HG02943 (cell line): ENCODE data around the gene SLC6A19.

Experiments
- ATAC-seq: cut with Tn5 transposase; IDR thresholded peaks from one replicate; pipeline ENCODE4 v1.9.1; 2021; ENCODE audit warnings: mild to moderate bottlenecking, low read depth, moderate library complexity; ENCODE audit not compliant: unreplicated experiment

SLC6A19 gene

DNA sequence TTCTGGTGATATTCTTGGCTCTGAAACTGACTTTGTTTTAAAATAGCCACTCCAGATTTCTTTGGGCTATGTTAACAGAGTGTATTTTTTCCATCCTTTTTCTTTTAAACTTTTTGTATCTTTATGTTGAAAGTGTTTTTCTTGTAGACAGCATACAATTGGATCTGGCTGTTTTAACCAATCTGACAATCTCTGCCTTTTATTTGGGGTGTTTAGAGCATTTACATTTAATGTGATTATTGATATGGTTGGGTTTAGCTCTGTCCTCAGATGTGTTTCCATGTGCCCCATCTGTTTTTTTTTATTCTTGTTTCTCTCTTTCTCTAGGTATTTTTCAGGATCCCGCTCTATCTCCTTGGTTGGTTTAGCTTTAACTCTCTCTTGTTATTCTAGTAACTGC lies 34.4 kb downstream of the SLC6A19 start:
- no peak for ATAC-seq

DNA sequence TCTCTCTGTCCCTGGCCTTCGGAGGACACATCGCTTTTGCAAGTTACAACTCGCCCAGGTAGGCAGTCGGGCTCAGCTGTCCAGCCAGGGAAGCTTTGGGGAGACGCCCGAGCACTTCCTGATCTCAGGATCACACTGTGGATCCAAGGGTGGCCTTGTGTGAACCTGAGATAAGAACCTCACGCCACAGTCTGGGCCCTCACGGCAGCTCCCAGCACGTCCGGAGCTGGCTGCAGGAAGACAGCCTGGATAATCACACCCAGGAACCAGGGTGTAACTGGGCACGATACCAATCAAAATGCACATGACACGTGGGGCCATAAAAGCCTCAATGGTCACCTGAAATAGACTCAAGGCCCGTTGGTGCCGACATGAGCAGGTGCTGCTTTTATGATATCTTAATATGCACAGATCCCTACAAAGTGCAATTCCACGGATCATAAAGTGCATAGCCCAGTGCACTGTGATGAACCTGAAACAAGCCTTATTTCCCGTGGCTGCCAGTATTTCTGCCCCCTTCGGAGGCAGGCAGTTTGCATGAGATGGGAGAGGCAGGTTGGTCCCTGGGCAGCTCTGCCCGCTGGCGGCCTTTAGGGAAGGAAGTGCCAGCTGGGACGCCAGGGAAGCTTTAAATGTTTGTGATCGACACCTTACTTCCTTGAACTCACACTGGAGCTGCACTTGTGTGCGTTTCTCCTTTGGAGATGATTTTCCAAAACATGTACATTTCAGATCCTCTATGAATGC lies 38.3 kb downstream of the SLC6A19 start:
- no peak for ATAC-seq

DNA sequence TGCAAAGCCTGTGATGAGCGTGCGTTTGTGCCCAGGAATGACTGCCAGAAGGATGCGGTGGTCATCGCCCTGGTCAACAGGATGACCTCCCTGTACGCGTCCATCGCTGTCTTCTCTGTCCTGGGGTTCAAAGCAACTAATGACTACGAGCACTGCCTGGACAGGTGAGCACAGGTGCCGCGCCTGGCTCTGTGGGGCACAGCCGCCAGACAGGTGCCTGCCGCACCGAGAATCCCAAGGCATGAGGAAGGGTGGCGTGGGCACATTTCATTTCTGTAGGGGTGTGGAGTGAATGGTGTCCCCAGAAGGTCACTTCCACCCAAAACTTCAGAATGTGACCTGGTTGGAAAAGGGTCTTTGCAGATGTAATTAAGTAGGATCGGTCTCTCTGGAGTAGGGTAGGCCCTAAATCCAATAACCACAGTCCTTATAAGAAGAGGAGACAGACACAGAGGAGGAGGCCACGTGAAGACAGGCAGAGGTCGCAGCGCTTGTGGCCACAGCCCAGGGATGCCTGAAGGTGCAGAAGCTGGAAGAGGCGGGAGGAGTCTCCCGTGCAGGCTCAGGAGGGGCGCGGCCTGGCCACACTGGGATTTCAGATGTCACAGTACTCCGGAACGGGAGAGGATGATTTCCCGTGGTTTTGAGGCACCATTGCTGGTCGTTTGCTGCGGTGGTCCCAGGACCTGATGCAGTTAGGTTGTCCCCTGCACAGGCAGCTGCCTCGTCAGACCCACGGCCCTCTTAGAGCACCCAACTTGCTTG lies 39.3 kb downstream of the SLC6A19 start:
- ATAC-seq, result no peak

DNA sequence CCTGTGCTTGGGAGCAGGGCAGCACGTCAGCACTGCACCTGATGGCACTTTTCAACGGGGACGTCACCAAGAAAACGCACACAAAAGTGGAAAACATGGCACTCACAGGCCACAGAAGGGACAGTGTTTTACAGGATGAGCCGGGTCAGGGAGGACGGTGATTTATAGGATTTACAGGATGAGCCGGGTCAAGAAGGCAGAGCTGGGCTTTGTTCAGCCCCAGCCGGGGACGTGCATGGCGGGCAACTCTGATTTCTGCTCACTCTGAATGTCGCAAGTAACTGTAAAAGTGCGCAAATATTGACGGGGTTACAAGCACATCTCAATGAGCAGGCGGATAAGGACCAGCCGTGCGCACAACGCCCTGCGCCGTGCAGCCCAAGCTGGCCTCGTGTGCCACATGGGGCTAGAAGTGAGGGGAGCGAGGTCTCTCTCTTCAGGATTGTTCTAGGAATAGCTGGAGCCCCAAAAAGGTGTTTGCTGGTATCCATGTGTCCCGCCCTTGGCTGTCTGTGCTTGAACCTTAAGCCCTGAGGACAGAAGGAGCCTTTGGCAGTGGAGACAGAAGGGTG lies 40.2 kb downstream of the SLC6A19 start:
- no peak for ATAC-seq

DNA sequence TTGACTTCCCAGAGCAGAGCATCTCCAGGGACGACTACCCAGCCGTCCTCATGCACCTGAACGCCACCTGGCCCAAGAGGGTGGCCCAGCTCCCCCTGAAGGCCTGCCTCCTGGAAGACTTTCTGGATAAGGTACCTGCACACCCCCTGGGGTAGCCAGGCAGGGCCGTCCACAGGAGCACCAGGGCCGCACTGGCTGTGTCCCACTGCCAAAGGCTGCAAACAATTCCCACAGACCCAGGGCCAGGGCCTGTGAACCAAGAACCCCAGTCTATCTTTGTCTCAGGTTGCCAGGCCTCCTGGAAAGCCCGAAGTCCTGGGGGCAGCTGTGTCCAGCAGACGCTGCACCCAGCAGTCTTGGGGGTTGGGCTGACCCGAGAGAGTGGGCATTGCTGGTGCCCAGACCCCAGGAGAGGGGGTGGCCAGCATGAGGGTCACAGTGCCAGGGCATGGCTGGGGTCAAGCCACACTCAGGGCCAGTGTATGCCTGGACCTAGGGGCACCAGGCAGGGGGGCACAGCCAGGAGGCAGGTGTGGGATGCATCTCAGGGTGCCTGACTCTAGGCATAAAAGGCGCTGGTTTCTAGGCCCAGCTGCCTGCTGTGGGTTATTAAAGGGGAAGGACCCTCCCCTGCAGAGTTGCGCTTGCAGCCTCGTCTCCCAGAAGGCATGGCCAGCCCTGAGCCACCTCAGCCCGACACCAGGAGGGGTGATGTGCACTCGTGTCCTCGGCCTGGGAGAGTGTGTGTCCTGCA lies 41.5 kb downstream of the SLC6A19 start:
- ATAC-seq, result no peak

DNA sequence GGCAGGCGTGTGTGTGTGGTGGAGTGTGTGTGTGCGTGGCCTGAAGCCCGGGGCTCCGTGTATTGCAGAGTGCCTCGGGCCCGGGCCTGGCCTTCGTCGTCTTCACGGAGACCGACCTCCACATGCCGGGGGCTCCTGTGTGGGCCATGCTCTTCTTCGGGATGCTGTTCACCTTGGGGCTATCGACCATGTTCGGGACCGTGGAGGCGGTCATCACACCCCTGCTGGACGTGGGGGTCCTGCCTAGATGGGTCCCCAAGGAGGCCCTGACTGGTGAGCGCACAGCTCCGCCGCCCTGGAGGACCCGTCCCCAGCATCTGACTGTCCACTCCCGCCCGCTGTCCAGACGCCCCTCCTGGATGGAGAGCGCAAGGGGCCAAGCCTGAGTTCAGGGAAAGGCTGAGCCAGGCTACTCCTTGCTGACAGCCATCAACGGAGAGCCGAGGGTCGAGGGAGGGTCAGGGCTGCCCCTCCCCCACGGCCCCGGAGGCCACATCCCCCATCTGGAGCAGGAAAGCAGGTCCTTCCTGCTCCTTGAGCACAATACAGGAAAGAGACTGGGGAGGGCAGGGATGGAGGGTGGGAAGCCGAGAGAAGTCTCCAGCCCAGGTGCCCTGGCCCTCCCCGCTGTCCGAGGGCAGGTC lies 42.2 kb downstream of the SLC6A19 start:
- no peak for ATAC-seq

DNA sequence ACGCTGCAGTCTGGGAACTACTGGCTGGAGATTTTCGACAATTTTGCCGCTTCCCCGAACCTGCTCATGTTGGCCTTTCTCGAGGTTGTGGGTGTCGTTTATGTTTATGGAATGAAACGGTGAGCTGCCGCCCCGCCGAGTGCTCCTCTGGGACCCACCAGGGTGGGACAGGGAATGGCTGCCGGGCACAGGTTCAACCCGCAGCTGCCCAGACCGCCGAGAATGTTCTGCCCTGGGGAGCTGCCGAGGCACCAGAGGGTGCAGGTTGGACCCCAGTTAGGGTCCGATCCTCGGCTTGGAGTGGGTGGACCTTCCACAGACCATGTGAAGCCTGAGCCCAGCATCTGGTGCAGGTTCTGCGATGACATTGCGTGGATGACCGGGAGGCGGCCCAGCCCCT lies 42.9 kb downstream of the SLC6A19 start:
- ATAC-seq, result no peak

DNA sequence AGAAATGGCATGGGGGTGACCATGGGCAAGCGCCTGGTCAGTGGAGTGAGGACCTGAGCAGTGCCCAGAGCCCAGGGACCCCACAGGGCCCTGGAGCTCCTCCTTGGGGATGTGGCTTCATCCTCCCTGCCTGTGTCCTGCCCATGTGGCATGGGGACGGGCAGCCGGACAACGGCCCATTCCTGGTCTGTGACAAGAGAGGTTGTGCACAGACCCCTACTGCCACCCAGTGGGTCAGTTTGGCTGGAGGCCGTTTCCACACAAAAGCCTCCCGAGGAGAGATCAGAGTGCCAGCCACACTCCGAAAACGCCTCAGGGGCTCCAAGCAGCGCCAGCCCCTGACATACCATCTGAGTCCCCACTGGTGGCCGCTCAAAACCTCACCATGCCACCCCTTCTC lies 43.6 kb downstream of the SLC6A19 start:
- no peak for ATAC-seq

DNA sequence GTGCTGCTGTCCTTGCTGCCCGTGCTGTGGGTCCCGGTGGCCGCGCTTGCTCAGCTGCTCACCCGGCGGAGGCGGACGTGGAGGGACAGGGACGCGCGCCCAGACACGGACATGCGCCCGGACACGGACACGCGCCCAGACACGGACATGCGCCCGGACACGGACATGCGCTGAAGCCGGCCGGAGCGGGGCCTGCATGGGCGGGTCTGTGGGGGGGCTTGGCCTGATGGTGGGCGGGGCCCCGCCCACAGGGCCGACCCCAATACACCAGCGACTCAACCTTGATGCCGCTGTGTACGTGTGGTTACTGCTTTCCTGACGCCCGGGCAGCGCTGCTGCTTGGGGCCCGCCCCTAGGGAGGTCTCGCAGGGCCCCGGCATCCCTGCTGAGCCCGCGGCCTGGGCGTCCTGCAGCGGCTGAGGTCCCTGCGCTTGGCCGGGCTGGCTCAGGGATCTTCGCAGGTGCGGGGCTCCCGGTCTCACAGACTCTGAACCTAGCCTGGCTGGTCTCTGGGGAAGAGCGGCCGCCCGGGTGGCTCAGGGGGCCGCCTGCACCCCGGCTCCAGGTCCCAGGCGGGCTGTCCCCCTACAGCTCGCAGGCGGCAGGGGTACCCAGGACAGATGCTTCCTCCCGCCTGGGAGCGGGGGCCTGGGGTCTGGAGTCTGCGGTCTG lies 44.6 kb downstream of the SLC6A19 start:
- ATAC-seq, result no peak

DNA sequence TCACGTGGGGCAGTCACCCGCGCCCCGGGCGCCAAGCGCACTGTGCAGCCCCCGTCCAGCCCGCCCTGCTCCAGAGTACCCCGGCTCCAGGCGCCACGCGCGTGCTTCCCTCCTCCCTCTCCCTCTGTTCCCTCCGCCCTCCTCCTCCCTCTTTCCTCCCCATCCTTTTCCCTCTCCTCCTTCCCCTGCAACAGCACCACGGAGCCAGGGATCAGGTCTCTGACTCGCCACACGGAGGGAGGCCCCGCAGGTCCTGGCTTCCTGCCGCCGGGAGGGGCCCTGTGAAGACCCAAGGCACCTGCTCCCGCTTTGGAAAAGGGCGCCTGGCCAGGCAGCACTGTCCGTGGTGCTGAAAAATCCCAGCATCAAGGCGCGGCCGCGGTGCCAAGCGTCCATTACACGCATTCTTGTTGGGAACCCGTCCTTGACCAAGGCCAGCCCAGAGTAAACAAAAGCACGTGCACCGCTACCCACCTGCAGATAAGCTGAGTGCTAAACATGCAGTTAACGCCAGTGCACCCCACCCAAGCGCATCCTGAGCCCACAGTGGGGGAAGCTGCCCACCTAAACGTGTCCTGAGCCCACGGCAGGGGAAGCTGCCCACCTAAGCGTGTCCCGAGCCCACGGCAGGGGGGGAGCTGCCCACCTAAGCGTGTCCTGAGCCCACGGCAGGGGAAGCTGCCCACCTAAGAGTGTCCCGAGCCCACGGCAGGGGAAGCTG lies 45.5 kb downstream of the SLC6A19 start:
- no peak for ATAC-seq

DNA sequence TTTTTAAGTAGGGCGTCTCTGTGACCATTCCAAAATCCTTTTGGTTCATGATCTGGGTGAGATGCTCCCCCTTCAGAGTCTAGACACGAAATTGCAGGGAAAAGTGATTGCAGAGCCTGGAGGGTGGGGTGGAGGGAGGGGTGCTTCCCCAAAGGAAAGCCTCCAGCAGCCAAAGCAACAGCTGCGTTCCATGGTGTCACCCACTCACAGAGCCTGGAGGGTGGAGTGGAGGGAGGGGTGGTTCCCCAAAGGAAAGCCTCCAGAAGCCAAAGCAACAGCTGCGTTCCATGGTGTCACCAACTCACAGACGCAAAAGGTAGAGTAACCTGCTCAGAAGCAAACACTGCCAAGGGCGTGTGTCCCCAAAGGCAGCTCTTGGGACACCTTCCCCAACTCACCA lies 46.4 kb downstream of the SLC6A19 start:
- no peak for ATAC-seq

DNA sequence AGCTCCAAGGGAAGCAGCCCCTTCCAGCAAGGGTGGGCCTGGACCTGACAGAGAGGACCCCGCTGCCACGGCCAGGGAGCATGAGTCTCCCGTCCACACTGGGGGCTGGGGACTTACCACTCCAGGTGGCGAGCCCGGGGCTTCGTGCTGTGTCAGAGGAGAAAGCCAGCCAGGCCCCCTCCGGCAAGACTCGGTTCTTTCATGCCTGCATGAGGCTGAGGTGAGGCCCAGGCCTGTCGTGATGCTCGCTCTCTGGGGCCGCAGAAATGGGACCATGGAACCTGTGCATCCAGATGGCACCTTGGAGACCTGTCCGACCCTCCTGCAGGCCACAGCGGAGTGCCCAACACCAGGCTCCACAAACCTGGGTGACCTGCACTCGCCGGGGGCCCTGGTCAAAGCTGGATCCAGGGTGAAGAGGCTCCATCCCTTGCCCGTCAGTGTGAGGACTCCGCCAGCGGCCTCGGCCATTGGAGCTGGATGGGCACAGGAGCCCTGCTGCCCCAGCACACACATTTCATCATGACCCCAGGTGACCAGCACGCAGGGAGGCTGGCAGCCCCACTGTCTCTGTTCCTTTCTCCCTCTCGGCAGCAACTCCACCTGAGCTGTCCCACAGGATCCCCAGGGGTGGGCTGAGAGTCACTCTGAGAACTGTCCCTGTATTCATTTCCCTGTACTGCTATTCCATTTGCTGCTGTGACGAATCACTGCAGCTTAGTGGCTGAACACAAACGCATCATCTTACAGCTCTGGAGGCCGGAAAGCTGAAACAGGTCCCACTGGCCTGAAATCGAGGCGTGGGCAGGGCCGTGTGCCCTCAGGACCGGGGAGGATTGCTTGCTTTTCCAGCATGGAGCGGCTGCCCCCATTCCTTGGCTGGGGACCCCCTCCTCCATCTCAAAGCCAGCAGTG lies 48.2 kb downstream of the SLC6A19 start:
- ATAC-seq, result no peak

DNA sequence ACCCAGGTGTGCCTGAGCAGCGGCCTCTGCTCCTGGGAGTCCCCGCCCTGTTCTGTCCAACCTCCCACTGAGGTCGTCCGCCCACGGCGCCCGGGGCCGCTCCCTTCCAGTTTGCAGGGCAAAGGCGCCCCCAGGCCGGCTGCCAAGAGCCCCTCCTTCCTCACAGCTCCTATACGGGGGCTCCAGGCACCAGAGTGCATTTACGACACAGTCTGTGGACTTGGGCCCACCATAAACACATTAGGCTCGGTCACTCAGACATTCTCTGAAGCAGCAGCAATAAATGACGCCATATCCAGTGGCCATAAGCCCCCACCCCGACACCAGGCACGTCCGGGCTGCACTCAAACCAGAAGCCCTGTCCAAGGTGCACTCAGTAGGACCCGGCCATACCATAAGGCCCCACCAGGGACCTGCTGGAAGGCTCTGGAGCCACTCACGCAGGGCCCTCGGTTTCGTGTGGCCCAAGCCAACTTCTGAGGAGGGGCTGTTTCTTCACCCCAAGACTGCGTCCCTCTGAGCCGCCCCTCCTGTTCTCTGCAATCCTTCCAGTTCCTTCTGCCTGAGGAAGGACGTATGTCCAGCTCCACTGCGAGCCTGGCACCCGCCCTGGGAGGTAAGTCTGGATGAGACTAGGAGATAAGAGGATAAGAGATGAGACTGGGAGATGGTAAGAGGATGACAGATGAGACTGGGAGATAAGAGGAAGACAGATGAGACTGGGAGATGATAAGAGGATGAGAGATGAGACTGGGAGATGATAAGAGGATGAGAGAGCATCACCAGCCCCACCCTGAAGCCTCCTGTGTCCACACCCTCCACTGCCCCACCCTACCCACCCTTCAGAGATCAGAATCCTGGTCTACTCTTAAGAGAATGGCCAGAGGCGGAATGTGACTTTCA lies 50.5 kb downstream of the SLC6A19 start:
- ATAC-seq, result no peak

DNA sequence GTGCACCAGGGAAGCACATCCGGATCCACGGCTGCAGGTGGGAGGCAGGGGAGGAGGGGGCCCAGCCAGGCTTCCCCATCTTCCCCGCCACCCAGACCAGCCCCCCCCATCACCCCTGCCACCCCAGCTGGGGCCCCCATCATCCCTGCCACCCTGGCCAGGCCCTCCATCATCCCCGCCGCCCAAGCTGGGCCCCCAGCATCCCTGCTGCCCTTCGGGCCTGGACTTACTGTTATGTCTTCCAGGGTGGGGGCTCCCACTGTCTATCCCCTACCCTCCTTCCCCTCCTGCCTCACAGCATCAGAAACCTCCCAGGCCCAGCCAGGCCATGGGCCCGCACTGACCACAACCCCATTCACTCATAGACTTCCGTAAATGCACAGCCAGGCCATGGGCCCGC lies 51.3 kb downstream of the SLC6A19 start:
- no peak for ATAC-seq

DNA sequence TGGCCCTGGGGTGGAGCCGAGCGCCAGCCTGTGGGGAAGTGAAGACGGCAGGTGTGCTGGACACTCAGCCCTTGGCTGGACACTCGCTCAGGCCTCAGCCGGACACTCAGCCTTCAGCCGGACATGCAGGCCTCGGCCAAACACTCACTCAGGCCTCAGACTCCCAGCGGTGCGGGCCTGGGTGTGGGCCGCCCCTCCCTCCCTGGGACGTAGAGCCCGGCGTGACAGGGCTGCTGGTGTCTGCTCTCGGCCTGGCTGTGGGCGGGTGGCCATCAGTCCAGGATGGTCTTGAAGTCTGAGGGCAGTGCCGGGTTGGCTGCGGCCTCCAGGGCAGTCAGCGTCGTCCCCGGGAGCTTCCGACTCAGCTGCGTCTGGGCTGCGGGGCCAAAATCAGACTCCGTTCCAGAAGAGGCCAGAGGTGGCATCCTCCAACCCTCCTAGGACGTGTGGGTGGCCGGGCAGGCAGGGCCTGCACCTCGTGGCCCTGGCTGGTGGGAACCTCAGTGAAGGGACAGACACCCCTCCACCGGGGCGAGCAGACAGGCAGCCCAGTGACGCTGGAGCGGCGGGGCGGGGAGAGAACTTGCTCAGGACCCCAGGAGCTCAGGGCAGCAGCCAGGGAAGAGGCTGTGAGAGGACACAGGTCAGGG lies 52.2 kb downstream of the SLC6A19 start:
- ATAC-seq, result no peak

DNA sequence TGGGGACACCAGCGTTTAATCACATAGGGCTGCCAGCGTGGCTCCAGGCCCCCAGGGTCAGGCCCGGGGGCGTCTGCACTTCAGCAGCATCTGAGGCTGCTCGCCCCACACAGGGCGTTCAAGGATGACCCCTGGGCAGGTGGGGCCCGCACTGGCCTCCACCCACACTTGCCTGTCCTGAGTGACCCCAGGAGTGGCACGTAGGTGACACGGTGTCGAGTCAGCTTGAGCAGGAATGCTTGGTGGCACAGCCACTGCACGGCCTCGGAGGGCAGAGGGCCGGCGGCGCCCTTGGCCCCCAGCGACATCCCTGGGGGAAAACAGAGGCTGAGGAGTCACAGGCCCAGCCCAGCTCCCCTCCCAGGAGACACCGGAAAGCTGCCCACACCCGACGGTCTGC lies 52.8 kb downstream of the SLC6A19 start:
- no peak for ATAC-seq

DNA sequence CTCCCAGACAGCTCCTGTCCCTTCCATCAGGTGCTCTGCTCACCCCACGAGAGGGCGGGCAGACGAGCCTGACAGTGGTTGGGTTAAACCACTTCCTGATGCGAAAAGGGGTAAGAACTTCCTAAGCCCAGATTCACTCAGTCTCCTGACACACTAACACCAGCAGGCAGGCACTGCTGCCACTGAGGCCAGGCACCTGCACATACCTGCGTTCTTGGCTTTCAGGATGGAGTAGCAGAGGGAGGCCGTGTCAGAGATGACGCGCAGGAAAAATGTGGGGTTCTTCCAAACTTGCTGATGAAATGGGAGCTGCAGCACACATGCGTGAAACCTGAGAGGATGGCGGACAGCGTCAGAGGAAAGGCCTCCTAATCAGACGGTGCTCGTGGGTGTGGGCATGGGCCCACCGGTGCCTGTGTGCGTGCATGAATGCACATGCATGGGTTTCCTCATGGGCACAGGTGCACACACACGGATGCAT lies 53.7 kb downstream of the SLC6A19 start:
- no peak for ATAC-seq
